RWPE2 (cell line): ENCODE measurements around the gene COX15.
A peak's percentile ranks its signal among the peaks of the same experiment; 100 is the strongest.

ENCODE experiments used
- ATAC-seq: fragments of 200-7000 bp; cut with Tn5 transposase; 3 replicates; pipeline ENCODE4 v1.9.1; 2021; ENCODE audit warnings: low read depth
- DNase-seq: peaks from one replicate; pipeline ENCODE4 v3.0.0-alpha.2; 2020; ENCODE audit warnings: low spot score
- H3K27ac ChIP-seq: fragments of 450-650 bp; 2 replicates; pipeline ENCODE4 v1.5.1; 2017; ENCODE audit warnings: mild to moderate bottlenecking; ENCODE audit not compliant: poor library complexity, severe bottlenecking
- H3K27me3 ChIP-seq: fragments of 250-450 bp; sonication (Bioruptor Pico); 2 replicates; pipeline ENCODE4 v1.5.1; 2021; ENCODE audit warnings: mild to moderate bottlenecking, moderate library complexity; ENCODE audit not compliant: insufficient read depth, poor library complexity, severe bottlenecking
- H3K36me3 ChIP-seq: fragments of 250-450 bp; sonication (Bioruptor Pico); 2 replicates; pipeline ENCODE4 v1.5.1; 2020; ENCODE audit warnings: low read depth, mild to moderate bottlenecking, moderate library complexity
- H3K4me1 ChIP-seq: fragments of 250-450 bp; sonication (Bioruptor Pico); 2 replicates; pipeline ENCODE4 v1.5.1; 2021; ENCODE audit warnings: mild to moderate bottlenecking, moderate library complexity; ENCODE audit not compliant: insufficient read depth, poor library complexity, severe bottlenecking
- H3K4me3 ChIP-seq: fragments of 250-450 bp; sonication (Bioruptor Pico); 2 replicates; pipeline ENCODE4 v1.5.1; 2021; ENCODE audit warnings: mild to moderate bottlenecking, moderate library complexity; ENCODE audit not compliant: severe bottlenecking
- H3K9me3 ChIP-seq: fragments of 250-450 bp; sonication (Bioruptor Pico); 2 replicates; pipeline ENCODE4 v1.5.1; 2021; ENCODE audit warnings: mild to moderate bottlenecking, moderate library complexity; ENCODE audit not compliant: severe bottlenecking
- TF ChIP-seq, protein P1 (sequence below): fragments of 450-650 bp; IDR thresholded peaks from one replicate; pipeline ENCODE4 v1.5.1; 2017; ENCODE audit warnings: mild to moderate bottlenecking, moderate library complexity; ENCODE audit not compliant: poor library complexity, severe bottlenecking

The COX15 gene

DNA sequence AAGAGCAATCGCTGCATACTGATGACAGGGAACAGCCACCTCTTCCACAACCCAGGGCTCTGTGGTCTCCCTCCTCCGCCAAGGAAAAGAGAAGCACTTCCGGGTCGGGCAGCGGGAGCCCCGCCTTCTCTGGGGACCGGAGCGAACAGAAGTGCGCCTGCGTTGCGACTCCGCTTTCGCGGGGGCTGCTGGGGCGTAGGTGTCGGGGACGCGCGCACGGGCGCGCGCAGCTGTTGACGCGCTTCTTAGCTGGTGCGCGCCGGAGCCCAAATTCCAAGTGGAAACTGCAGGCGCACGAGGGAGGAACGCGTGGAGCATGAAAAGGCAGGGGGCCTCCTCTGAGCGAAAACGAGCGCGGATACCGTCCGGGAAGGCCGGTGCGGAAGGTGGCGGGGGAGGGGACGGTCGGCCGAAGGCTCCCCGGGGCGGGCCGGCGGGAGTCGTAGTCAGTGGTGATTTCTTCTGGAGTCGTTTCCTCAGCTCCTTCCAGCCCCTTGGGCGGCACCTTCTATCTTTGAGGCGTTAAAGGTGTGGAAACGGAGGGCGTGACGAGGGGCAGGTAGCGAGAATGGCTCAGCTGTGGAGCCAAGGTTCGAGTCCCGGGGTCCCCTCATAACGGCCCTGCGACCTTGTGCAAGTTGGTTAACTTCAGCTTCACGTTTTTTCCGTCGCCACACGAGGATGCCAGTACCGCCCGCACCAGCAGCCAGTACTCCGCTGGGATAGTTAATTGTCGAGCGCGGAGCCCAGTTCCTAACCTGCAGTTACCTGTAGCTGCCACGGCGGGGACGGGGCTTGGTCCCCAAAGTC is at the start of gene COX15, which contains the start of gene CUTC:
Gene COX15, minus strand, starts transcription at position 95 of the 810 bp plus-strand sequence. Its CDS starts 78 bp downstream, at position 17.
Gene CUTC, plus strand, starts transcription at position 202 of the 810 bp plus-strand sequence. Its CDS starts 115 bp downstream, at position 317.
- H3K36me3 ChIP-seq = peaks cover 38% of the 10 kb centered on the region
- H3K27ac ChIP-seq = peak within 1 kb of the TSS; percentile 82

DNA sequence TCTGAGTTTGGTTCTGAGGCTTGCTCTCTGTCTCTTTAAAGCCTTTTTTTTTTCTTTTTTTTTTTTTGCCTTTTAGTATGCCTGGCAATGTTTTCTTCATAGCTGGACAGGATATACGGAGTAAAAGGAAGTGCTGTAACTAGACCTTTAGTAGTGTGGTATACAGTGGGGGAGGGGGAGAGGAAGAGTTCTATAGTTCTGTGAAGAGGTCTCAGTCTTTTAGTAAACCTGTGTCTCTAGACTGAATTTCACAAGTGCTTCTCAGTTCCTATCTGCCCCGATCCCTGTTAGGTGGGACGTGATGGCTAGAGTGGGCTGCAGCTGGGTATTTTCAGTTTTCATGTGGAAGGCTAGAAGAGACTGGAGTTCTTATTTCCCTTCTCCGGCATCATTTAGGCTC is 47.4 kb upstream of the COX15 start:
- Histone ChIP-seq H3K4me3 (peak overlapping the region; percentile 2), H3K4me1 (peaks cover 56% of the 10 kb centered on the region), H3K36me3 (no peaks in the 10 kb centered on the region), H3K27me3 (no peaks in the 10 kb centered on the region), H3K27ac (peak overlapping the region; percentile 99), H3K9me3 (no peaks in the 10 kb centered on the region)
- no peak for DNase-seq
- TF ChIP-seq, protein P1, sequence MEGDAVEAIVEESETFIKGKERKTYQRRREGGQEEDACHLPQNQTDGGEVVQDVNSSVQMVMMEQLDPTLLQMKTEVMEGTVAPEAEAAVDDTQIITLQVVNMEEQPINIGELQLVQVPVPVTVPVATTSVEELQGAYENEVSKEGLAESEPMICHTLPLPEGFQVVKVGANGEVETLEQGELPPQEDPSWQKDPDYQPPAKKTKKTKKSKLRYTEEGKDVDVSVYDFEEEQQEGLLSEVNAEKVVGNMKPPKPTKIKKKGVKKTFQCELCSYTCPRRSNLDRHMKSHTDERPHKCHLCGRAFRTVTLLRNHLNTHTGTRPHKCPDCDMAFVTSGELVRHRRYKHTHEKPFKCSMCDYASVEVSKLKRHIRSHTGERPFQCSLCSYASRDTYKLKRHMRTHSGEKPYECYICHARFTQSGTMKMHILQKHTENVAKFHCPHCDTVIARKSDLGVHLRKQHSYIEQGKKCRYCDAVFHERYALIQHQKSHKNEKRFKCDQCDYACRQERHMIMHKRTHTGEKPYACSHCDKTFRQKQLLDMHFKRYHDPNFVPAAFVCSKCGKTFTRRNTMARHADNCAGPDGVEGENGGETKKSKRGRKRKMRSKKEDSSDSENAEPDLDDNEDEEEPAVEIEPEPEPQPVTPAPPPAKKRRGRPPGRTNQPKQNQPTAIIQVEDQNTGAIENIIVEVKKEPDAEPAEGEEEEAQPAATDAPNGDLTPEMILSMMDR = no peak
- peak; percentile 84 for ATAC-seq

More for the DNA sequence above, at the start of gene COX15, which contains the start of gene CUTC:
- peaks cover 9% of the 10 kb centered on the region for H3K4me1 ChIP-seq
- ATAC-seq (peak; percentile 89), DNase-seq (peak; percentile 96)
- TF ChIP-seq, protein P1 = peak; percentile 42
- peak within 1 kb of the TSS; percentile 53 for H3K4me3 ChIP-seq
- H3K9me3 ChIP-seq = no peaks in the 10 kb centered on the region
- H3K27me3 ChIP-seq = no peaks in the 10 kb centered on the region

DNA sequence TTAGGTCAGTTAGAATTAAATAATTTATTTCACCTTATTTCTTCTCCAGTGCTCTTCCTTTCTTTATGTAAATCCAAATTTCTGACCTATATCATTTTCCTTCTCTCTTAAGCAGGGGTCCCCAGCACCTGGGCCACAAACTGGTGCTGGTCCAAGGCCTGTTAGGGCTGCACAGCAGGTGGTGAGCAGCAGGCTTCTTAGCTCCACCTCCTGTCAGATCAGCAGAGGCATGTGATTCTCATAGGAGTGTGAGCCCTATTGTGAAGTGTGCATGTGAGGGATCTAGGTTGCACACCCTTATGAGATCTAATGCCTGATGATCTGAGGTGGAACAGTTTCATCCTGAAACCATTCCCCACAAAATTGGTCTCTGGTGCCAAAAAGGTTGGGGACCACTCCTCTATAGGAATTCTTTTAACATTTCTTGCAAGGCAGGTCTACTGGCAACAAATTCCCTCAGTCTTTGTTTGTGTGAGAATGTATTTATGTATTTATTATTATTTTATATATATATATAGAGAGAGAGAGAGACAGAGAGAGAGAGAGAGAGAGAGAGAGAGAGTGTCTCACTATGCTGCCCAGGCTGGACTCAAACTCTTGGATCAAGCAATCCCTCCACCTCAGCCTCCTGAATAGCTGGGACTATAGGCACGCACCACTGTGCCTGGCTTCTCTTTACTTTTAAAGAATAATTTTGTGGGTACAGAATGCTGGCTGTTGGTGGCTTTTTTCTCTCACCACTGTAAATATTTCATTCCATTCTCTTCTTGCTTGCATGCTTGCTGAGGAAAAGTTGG is 46.2 kb upstream of the COX15 start:
- Histone ChIP-seq H3K36me3 (no peaks in the 10 kb centered on the region), H3K4me3 (no peak overlapping the region), H3K27me3 (no peaks in the 10 kb centered on the region), H3K27ac (peak overlapping the region; percentile 99), H3K9me3 (no peaks in the 10 kb centered on the region), H3K4me1 (peaks cover 50% of the 10 kb centered on the region)
- DNase-seq = no peak
- ATAC-seq = no peak
- TF ChIP-seq, protein P1 = no peak

DNA sequence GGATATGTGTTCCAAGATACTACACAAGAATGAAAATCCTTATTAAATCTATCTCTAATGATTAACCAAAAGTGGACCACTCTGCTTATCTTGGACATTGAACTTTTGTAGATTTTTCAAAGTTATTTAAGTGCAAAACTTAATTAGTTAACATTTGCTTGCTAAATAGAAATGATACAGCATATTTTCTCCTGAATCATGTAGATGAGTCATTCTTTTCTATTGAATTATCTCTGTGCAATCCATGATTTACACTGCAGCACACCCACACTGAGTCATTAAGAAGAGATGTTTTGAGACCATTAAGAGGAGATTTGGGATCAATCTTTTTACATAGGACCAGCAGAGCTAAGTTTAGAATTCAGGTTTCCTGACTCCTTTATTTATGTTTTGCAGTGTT is 43.9 kb upstream of the COX15 start:
- no peak for DNase-seq
- Histone ChIP-seq H3K4me1 (peaks cover 44% of the 10 kb centered on the region), H3K4me3 (no peak overlapping the region), H3K36me3 (no peaks in the 10 kb centered on the region), H3K9me3 (no peaks in the 10 kb centered on the region), H3K27ac (peak overlapping the region; percentile 99), H3K27me3 (no peaks in the 10 kb centered on the region)
- peak; percentile 56 for ATAC-seq
- TF ChIP-seq, protein P1 = no peak
